SH-SY5Y (cell line): ENCODE measurements around the gene SIGLEC9.

Experiments
- GATA2 ChIP-seq: IDR thresholded peaks from 2 replicates; pipeline ENCODE4 v1.6.1; 2011; ENCODE audit warnings: mild to moderate bottlenecking, low read depth, low read length
- GATA3 ChIP-seq: IDR thresholded peaks from 2 replicates; pipeline ENCODE4 v1.6.1; 2011; ENCODE audit warnings: low read depth, mild to moderate bottlenecking, low read length, moderate library complexity

The SIGLEC9 gene

DNA sequence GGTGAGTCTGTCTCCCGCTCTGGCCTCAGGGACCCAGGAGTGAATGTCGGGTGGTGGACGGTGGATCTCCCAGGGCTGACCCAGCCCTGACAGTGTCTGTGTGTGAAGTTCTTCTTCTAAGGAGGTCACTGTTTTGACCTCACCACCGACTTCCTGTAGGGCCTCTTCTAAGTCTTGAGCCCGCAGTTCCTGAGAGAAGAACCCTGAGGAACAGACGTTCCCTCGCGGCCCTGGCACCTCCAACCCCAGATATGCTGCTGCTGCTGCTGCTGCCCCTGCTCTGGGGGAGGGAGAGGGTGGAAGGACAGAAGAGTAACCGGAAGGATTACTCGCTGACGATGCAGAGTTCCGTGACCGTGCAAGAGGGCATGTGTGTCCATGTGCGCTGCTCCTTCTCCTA is 17.4 kb downstream of the SIGLEC9 start, which contains the start of gene SIGLEC7:
Gene SIGLEC7 (plus strand): TSS at position 183 of the 400 bp plus-strand sequence. CDS start 69 bp downstream, at position 252.
- TF ChIP-seq GATA2 (no peak), GATA3 (no peak)

GRCh38 chr19:51143486-51143885 is 18.8 kb downstream of the SIGLEC9 start:
- TF ChIP-seq GATA2 (no peak), GATA3 (no peak)

GRCh38 chr19:51144482-51145045 is 19.9 kb downstream of the SIGLEC9 start:
- TF ChIP-seq GATA3 = no peak
- no peak for TF ChIP-seq GATA2

- no peak for TF ChIP-seq GATA3
- TF ChIP-seq GATA2 = no peak
Observed at GRCh38 chr19:51145916-51146493, 21.3 kb downstream of the SIGLEC9 start.

DNA sequence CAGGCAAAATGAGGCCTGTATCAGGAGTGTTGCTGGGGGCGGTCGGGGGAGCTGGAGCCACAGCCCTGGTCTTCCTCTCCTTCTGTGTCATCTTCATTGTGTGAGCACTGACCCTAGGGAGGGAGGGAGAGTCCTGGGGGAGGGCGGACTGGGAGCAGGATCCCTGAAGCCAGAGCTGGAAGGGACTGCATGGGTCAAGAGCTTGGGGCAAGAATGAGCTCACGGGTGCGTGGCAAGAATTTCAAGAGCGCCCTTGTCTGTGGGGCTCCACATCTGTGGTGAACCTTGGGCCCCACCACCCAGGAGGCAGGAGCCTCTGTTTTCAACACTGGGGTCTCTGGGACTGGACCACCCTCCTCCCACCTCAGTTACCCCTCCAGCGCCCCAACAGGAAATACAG is 22.0 kb downstream of the SIGLEC9 start:
- TF ChIP-seq GATA3 (no peak), GATA2 (no peak)

GRCh38 chr19:51147663-51148062 is 23.0 kb downstream of the SIGLEC9 start:
- TF ChIP-seq GATA2 (no peak), GATA3 (no peak)

DNA sequence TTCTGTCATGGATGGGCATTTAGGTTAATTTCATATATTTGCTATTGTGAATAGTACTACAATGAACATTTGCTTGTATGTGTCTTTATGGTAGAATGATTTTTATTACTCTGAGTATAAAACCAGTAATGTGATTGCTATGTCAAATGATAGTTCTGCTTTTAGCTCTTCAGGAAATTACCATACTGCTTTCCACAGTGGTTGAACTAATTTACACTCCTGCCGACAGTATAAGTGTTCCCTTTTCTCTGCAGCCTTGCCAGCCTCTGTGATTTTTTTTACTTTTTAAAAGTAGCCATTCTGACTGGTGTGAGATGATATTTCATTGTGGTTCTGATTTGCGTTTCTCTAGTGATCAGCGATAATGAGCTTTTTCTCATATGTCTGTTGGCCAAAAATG is 23.9 kb downstream of the SIGLEC9 start:
- TF ChIP-seq GATA2 (no peak), GATA3 (no peak)

GRCh38 chr19:51150627-51151026 is 25.9 kb downstream of the SIGLEC9 start:
- TF ChIP-seq GATA3 (no peak), GATA2 (no peak)

- no peak for TF ChIP-seq GATA3
- no peak for TF ChIP-seq GATA2
Observed at GRCh38 chr19:51156710-51157109, 32.0 kb downstream of the SIGLEC9 start.

DNA sequence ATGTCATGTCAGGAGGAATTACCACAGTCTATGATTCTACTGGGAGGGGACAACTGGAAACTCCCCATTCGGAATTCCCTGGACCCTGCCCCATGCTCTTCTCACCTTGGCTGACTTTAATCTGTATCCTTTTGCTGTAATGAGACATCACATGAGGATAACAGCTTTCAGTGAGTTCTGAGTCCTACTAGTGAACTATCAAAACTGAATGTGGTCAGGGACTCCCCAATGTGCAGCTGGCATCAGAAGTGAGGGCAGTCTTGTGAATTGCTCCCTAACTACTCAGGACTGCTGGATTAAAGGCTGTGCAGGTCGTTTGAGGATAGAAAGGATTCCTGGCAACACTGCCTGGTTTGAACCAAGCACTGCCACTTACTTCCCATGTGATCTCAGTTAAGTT is 32.6 kb downstream of the SIGLEC9 start:
- no peak for TF ChIP-seq GATA3
- no peak for TF ChIP-seq GATA2

DNA sequence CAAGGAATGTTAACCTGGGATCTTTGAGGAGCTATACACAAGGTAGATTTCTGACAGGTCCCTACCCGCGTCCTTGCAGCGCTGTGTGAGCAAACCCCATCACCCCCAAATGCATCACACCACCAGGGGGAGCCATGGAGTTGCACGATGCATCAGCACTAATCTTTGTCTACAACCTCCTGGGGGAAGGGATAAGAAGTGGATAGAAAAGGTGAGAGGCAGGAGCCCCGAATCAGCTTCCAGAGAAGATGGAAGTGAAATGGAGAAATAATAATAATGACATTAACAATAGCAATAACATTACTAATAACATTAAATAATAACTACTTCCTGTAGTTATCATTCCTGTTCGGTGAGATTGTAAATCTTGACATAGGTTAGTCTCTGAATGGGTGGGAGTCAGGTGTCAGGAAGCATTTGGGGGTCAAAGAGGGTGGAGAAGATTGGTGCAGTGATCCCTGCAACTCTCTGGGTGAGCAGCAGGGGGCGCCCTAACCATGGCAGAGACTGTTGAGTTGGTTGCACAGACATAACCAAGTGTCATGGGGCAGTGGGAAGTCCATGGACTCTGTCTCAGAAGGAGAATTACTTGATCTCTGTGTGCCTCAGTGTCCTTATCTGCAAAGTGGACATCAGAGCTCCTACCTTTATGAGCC is 33.9 kb downstream of the SIGLEC9 start:
- no peak for TF ChIP-seq GATA2
- no peak for TF ChIP-seq GATA3

- TF ChIP-seq GATA3 = no peak
- no peak for TF ChIP-seq GATA2
Observed at GRCh38 chr19:51159656-51160055, 35.0 kb downstream of the SIGLEC9 start.

GRCh38 chr19:51161266-51161665 is 36.6 kb downstream of the SIGLEC9 start:
- TF ChIP-seq GATA2 (no peak), GATA3 (no peak)

DNA sequence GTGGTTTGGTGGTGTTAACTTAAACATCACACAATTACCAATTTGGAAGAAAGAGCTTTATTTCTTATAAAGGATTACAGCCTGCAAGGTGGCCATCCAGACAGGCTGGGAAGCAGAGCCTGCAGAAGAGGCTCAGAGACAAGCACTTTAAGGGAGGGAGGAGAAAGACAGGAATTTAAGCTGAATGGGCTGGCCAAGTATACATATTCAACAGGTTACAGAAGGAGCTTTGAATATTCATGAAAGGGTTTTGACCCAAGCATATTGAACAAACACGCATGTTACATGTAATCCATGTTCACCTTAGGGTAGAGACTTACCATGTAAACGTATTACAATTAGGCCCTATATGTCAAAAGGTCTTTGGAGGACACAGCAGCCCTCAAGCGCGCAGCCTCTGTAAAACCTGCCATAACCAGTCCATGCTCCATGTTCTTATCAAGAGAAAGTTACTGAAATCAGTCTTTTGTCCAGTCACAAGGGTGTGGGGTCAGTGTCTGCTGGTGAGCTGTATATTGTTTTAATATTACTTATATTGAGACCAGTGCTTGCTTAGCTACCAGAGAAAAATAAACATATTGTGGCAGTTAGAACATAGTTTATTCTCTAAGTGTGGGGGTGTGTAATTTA is 37.3 kb downstream of the SIGLEC9 start:
- TF ChIP-seq GATA2 (no peak), GATA3 (no peak)

GRCh38 chr19:51163257-51163656 is 38.6 kb downstream of the SIGLEC9 start:
- TF ChIP-seq GATA3 (no peak), GATA2 (no peak)
